ENCODE results near the gene SDC3. TPM values are rescaled to one million over a fixed set of nuclear protein-coding genes. Genes with fewer than 3 reads are reported as not detected.

Gene SDC3
- polyA plus RNA-seq, 4 donors = 0.67 to 36.1 (median 13.4) TPM

DNA sequence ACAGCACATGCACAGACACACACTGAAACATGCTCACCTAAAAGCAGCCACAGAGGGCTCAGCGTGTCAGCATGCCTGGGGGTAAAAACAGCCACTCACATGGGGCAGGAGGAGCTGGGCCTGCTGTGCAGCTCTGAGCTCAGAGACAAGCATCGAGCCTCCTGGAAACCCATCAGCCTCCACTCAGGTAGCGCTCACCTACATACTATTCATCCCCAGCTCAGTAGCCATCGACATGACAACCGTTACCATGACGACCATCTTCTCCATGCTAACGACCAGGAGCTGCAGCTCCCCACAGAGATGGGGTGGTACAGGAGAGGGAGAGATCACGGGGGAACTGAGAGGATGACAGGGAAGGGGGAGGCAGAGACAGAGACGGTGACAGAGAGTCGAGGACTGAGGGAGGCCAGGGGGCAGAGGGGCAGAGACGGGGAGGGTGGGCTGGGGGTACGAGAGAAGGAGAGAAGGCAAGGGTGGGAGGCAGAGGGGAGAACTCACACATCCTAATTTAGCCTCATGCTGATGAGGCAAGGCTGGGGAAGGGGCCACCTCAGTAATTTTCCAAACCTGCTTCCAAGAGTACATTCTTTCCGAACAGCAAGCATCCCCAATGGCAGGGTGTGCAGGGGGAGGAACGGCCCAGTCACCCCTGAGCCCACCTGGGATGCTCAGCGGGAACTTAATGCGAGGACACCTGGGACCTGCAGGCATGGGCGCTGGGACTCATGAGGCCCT is 28.4 kb downstream of the SDC3 start:
- Histone ChIP-seq H3K4me1 (ENCODE audit: control insufficient read depth in 3 of 3, insufficient read depth in 2 of 3, low read depth in 1 of 3, low read length in 2 of 3) (peaks cover 0 to 10% (median 0%) of the 10 kb centered on the region in 3 donors), H3K27ac (ENCODE audit: low read depth in 1 of 3, low read length in 2 of 3) (peak overlapping the region in 1 of 3 donors; percentile 36), H3K9me3 (ENCODE audit: control insufficient read depth in 2 of 2, insufficient read depth in 1 of 2, low read depth in 1 of 2, low read length in 1 of 2) (no peaks in the 10 kb centered on the region), H3K36me3 (ENCODE audit: control insufficient read depth in 3 of 3, insufficient read depth in 2 of 3, low read depth in 1 of 3, low read length in 3 of 3) (peaks cover 0 to 33% (median 0%) of the 10 kb centered on the region in 3 donors), H3K4me3 (ENCODE audit: low read depth in 1 of 3, low read length in 3 of 3) (no peak overlapping the region), H3K27me3 (ENCODE audit: control insufficient read depth in 3 of 3, insufficient read depth in 3 of 3, low read length in 3 of 3) (no peaks in the 10 kb centered on the region)
- no peak for DNase-seq
- no peak for FAIRE-seq
- WGBS, 3 donors = 65 to 78% (median 65%) methylated on average over 17 of the region's 17 CpGs

DNA sequence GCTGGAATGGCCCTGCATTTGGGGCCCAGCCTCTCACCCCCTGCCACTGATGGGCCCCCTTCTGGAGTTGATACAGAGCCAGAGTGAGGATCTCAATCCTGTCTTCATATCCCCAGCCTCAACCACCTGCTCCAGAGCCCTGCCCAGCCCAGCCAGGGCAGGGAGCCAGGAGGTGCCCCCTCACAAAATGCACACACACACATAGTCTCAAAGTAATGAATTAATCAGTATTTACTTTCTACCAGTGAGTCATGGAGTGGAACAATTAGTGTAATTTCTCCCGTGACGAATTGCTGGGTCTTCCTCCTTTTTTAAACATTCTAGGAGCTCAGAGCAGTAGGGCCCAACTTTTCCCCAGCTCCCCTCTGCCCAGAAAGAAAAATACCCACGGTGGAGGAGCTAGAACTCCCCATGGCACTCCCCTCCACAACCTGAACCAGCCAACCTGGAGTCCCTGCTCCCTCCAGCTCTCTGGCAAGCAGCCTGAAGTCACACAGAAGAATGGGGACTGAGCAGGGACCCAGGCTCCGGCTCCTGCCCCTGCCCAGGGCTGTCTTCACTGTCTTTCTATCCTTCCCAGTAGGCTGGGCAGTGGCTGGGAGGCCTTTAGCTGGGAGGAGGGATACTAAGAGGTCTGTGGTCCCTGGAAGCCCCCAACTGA is 29.3 kb downstream of the SDC3 start:
- FAIRE-seq = no peak
- Histone ChIP-seq H3K27me3 (ENCODE audit: control insufficient read depth in 3 of 3, insufficient read depth in 3 of 3, low read length in 3 of 3) (no peaks in the 10 kb centered on the region), H3K4me1 (ENCODE audit: control insufficient read depth in 3 of 3, insufficient read depth in 2 of 3, low read depth in 1 of 3, low read length in 2 of 3) (peaks cover 0 to 10% (median 0%) of the 10 kb centered on the region in 3 donors), H3K36me3 (ENCODE audit: control insufficient read depth in 3 of 3, insufficient read depth in 2 of 3, low read depth in 1 of 3, low read length in 3 of 3) (peaks cover 0 to 42% (median 0%) of the 10 kb centered on the region in 3 donors), H3K4me3 (ENCODE audit: low read depth in 1 of 3, low read length in 3 of 3) (no peak overlapping the region), H3K9me3 (ENCODE audit: control insufficient read depth in 2 of 2, insufficient read depth in 1 of 2, low read depth in 1 of 2, low read length in 1 of 2) (no peaks in the 10 kb centered on the region), H3K27ac (ENCODE audit: low read depth in 1 of 3, low read length in 2 of 3) (peak overlapping the region in 1 of 3 donors; percentile 36)
- DNase-seq = peak in 1 of 2 donors; percentile 22
- 14 to 28% (median 28%) methylated on average over 4 of the region's 4 CpGs for WGBS, 3 donors

DNA sequence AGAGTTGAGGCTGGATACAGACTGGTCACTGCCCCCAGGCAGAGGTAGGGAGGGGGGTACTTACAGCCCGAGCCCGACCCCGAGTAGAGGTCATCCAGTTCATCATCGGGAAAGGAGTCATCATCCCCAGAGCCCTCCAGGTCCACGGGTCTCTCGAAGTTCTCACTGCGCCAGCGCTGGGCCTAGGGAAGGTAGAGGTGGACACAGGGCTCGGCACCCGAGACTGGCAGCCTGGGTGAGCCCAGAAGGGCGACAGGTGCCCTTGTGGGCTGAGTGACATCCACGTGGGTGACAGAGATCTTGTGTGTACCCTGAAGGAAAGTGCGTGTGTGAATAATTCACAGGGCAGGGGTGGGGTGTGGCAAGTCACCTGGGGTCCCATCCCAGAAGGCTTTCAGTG is 30.0 kb downstream of the SDC3 start:
- Histone ChIP-seq H3K4me3 (ENCODE audit: low read depth in 1 of 3, low read length in 3 of 3) (no peak overlapping the region), H3K27ac (ENCODE audit: low read depth in 1 of 3, low read length in 2 of 3) (no peak overlapping the region), H3K9me3 (ENCODE audit: control insufficient read depth in 2 of 2, insufficient read depth in 1 of 2, low read depth in 1 of 2, low read length in 1 of 2) (peaks cover 0 to 7% of the 10 kb centered on the region in 2 donors), H3K4me1 (ENCODE audit: control insufficient read depth in 3 of 3, insufficient read depth in 2 of 3, low read depth in 1 of 3, low read length in 2 of 3) (peaks cover 0 to 10% (median 0%) of the 10 kb centered on the region in 3 donors), H3K36me3 (ENCODE audit: control insufficient read depth in 3 of 3, insufficient read depth in 2 of 3, low read depth in 1 of 3, low read length in 3 of 3) (peaks cover 0 to 49% (median 0%) of the 10 kb centered on the region in 3 donors), H3K27me3 (ENCODE audit: control insufficient read depth in 3 of 3, insufficient read depth in 3 of 3, low read length in 3 of 3) (no peaks in the 10 kb centered on the region)
- no peak for DNase-seq
- FAIRE-seq = no peak
- WGBS, 3 donors = 65 to 81% (median 76%) methylated on average over 13 of the region's 13 CpGs

DNA sequence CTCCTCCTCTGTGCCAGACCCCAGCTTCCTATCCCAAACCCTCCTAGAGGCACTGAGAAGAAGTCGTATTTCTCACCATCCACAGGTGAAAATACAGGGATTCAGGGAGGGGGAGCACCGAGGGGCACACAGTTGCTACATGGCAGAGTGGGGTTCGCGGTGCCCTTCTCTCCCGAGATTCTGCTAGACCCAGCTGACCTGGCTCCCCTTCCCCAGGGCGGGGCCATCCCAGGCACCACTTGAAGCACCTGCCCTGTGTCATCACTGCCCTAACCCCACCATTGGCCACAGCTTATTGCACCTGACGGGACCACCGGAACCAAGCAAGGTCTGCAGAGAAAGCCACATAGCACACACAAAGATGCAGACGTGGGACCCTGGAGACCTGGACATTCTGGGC is 30.5 kb downstream of the SDC3 start:
- peak overlapping the region in 1 of 3 donors; percentile 30 for H3K27ac ChIP-seq (ENCODE audit: low read depth in 1 of 3, low read length in 2 of 3)
- FAIRE-seq (no peak), DNase-seq (no peak)
- WGBS, 3 donors = 77 to 86% (median 82%) methylated on average over 9 of the region's 9 CpGs
- H3K4me1 ChIP-seq (ENCODE audit: control insufficient read depth in 3 of 3, insufficient read depth in 2 of 3, low read depth in 1 of 3, low read length in 2 of 3) = peaks cover 0 to 10% (median 0%) of the 10 kb centered on the region in 3 donors
- no peak overlapping the region for H3K4me3 ChIP-seq (ENCODE audit: low read depth in 1 of 3, low read length in 3 of 3)
- H3K36me3 ChIP-seq (ENCODE audit: control insufficient read depth in 3 of 3, insufficient read depth in 2 of 3, low read depth in 1 of 3, low read length in 3 of 3) = peaks cover 0 to 54% (median 0%) of the 10 kb centered on the region in 3 donors
- H3K27me3 ChIP-seq (ENCODE audit: control insufficient read depth in 3 of 3, insufficient read depth in 3 of 3, low read length in 3 of 3) = no peaks in the 10 kb centered on the region
- peaks cover 0 to 12% of the 10 kb centered on the region in 2 donors for H3K9me3 ChIP-seq (ENCODE audit: control insufficient read depth in 2 of 2, insufficient read depth in 1 of 2, low read depth in 1 of 2, low read length in 1 of 2)

DNA sequence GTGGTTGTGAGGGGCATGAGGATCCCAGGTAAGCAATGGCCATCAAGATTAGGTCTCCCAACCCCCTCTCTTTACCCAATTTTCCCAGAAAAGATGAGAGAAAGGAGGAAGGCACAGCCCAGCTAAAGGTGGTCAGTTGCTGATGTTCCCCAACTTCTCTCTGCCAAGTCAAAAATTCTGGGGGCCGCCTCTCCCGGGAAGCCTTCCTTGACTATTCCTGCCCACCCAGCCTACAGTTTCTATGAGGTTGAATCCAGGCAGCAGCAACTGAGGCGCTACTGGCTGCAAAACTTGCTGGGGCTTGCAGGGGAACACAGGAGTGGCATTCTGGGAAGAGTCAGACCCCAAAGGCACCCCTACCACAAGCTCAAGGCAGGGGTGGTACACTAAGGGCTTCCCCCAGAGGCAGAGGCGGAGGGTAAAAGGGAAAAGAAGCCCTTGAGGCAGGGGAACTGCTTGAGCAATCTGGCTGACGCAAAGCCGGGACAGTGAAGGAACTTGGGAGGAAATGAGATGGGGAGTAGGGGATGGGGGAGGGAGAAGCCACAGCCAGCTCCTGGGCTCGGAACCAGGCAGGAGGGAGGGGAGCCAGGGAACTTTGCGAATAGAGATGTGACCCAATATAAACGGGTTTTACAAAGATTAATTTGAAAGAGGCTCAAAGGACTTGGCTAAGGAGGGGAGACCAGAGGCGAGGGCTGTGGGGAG is 31.2 kb downstream of the SDC3 start:
- FAIRE-seq (no peak), DNase-seq (no peak)
- 50 to 77% (median 69%) methylated on average over 10 of the region's 10 CpGs for WGBS, 3 donors
- peaks cover 0 to 10% (median 0%) of the 10 kb centered on the region in 3 donors for H3K4me1 ChIP-seq (ENCODE audit: control insufficient read depth in 3 of 3, insufficient read depth in 2 of 3, low read depth in 1 of 3, low read length in 2 of 3)
- H3K27me3 ChIP-seq (ENCODE audit: control insufficient read depth in 3 of 3, insufficient read depth in 3 of 3, low read length in 3 of 3) = no peaks in the 10 kb centered on the region
- H3K9me3 ChIP-seq (ENCODE audit: control insufficient read depth in 2 of 2, insufficient read depth in 1 of 2, low read depth in 1 of 2, low read length in 1 of 2) = peaks cover 0 to 19% of the 10 kb centered on the region in 2 donors
- peak overlapping the region in 1 of 3 donors; percentile 41 for H3K27ac ChIP-seq (ENCODE audit: low read depth in 1 of 3, low read length in 2 of 3)
- peaks cover 0 to 60% (median 0%) of the 10 kb centered on the region in 3 donors for H3K36me3 ChIP-seq (ENCODE audit: control insufficient read depth in 3 of 3, insufficient read depth in 2 of 3, low read depth in 1 of 3, low read length in 3 of 3)
- H3K4me3 ChIP-seq (ENCODE audit: low read depth in 1 of 3, low read length in 3 of 3) = no peak overlapping the region

DNA sequence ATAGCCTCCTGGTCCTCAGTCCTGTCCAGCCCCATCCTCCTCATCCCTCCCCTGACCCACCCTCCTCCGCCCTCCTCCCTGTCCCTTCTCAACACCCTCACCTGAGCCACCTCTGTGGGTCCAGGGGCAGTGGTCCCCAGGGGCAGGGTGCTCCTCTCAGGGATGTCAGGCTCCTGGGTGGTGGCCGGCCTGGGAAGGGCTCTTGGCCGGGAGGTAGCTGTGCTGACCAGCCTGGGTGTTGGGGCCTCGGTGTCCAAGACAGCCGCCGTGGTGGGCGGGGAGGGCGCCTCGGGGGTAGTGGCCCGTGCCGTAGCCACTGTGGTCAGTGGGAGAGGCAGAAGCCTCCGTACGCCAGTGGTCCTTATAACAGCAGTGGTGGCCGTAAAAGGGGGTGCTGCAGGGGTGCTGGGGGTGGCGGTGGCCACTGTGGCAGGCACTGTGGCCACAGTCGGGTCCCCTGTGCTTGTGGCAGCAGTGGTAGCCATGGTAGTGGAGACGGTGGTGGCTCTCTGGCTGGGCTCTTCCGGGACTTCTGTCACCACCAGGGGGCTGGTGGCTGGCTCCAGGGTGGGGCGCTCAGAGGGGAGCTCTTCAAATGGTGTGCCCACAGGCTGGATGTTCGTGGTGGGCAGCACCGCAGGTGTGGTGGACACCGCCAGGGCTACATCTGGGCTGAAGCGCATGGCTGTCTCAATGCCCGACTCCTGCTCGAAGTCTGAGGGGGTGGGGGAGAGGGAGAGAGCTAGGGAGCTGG is 31.9 kb downstream of the SDC3 start:
- H3K27ac ChIP-seq (ENCODE audit: low read depth in 1 of 3, low read length in 2 of 3) = peak overlapping the region in 1 of 3 donors; percentile 41
- H3K36me3 ChIP-seq (ENCODE audit: control insufficient read depth in 3 of 3, insufficient read depth in 2 of 3, low read depth in 1 of 3, low read length in 3 of 3) = peaks cover 0 to 68% (median 0%) of the 10 kb centered on the region in 3 donors
- H3K4me3 ChIP-seq (ENCODE audit: low read depth in 1 of 3, low read length in 3 of 3) = no peak overlapping the region
- peaks cover 0 to 10% (median 0%) of the 10 kb centered on the region in 3 donors for H3K4me1 ChIP-seq (ENCODE audit: control insufficient read depth in 3 of 3, insufficient read depth in 2 of 3, low read depth in 1 of 3, low read length in 2 of 3)
- WGBS, 3 donors = 93 to 95% (median 94%) methylated on average over 21 to 25 of the region's 25 CpGs
- H3K27me3 ChIP-seq (ENCODE audit: control insufficient read depth in 3 of 3, insufficient read depth in 3 of 3, low read length in 3 of 3) = no peaks in the 10 kb centered on the region
- DNase-seq (no peak), FAIRE-seq (no peak)
- peaks cover 0 to 26% of the 10 kb centered on the region in 2 donors for H3K9me3 ChIP-seq (ENCODE audit: control insufficient read depth in 2 of 2, insufficient read depth in 1 of 2, low read depth in 1 of 2, low read length in 1 of 2)

DNA sequence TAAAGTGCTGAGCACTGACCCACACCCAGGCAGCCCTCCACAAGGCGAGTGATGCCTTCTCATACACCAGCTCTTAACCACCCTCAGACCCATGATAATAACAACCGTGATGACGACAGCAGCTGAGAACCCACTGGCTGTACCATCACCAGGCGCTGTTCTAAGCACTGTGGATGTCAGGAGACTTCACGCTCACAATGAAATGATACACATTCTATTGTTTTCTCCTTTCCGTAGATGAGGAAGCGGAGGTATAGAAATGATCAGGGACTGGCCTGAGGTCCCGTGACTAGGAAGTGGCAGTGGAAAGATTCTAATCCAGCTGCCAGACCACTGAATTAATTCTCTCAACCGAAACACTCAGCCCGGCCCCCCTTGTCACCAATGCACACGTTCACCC is 32.6 kb downstream of the SDC3 start:
- 77 to 93% (median 83%) methylated on average over 10 to 11 of the region's 11 CpGs for WGBS, 3 donors
- FAIRE-seq (no peak), DNase-seq (no peak)
- Histone ChIP-seq H3K4me1 (ENCODE audit: control insufficient read depth in 3 of 3, insufficient read depth in 2 of 3, low read depth in 1 of 3, low read length in 2 of 3) (peaks cover 0 to 10% (median 0%) of the 10 kb centered on the region in 3 donors), H3K27ac (ENCODE audit: low read depth in 1 of 3, low read length in 2 of 3) (no peak overlapping the region), H3K9me3 (ENCODE audit: control insufficient read depth in 2 of 2, insufficient read depth in 1 of 2, low read depth in 1 of 2, low read length in 1 of 2) (peaks cover 0 to 26% of the 10 kb centered on the region in 2 donors), H3K27me3 (ENCODE audit: control insufficient read depth in 3 of 3, insufficient read depth in 3 of 3, low read length in 3 of 3) (no peaks in the 10 kb centered on the region), H3K4me3 (ENCODE audit: low read depth in 1 of 3, low read length in 3 of 3) (no peak overlapping the region), H3K36me3 (ENCODE audit: control insufficient read depth in 3 of 3, insufficient read depth in 2 of 3, low read depth in 1 of 3, low read length in 3 of 3) (peaks cover 0 to 75% (median 0%) of the 10 kb centered on the region in 3 donors)

Measured in small intestine (tissue), 7 donors.